ACC112 (cell line): ENCODE measurements around the gene ENDOG.
"Not testable (repeated sequence)": the region's sequence is repeated elsewhere in the genome, so short reads cannot be mapped to it uniquely, and the experiment has no call there.

Experiments used
- H2AFZ ChIP-seq: fragments of 200-600 bp; sonication (generic); one replicate; pipeline ENCODE4 v1.6.0; 2017; ENCODE audit warnings: antibody characterized with exemption, low read length; ENCODE audit not compliant: unreplicated experiment
- H3K27ac ChIP-seq: fragments of 200-600 bp; sonication (generic); 2 replicates; pipeline ENCODE4 v1.5.1; 2014; ENCODE audit warnings: low read depth, mild to moderate bottlenecking, antibody characterized with exemption, low read length, moderate library complexity
- H3K27me3 ChIP-seq: fragments of 200-600 bp; sonication (generic); 2 replicates; pipeline ENCODE4 v1.6.1; 2014; ENCODE audit warnings: mild to moderate bottlenecking, antibody characterized with exemption, low read length, moderate library complexity, mixed read lengths; ENCODE audit not compliant: insufficient read depth
- H3K36me3 ChIP-seq: fragments of 200-600 bp; sonication (generic); 2 replicates; pipeline ENCODE4 v1.6.1; 2016; ENCODE audit warnings: mild to moderate bottlenecking, antibody characterized with exemption, low read length, moderate library complexity, mixed read lengths; ENCODE audit not compliant: insufficient read depth
- H3K4me1 ChIP-seq: fragments of 200-600 bp; sonication (generic); one replicate; pipeline ENCODE4 v1.6.1; 2016; ENCODE audit warnings: low read length, mixed read lengths; ENCODE audit not compliant: insufficient read depth, unreplicated experiment, control insufficient read depth
- H3K4me3 ChIP-seq: fragments of 200-600 bp; sonication (generic); 2 replicates; pipeline ENCODE4 v1.5.1; 2014; ENCODE audit warnings: mild to moderate bottlenecking, low read depth, low read length
- H3K79me2 ChIP-seq: fragments of 200-600 bp; sonication (generic); one replicate; pipeline ENCODE4 v1.6.0; 2016; ENCODE audit warnings: low read length; ENCODE audit not compliant: control insufficient read depth, unreplicated experiment, insufficient read depth

Gene ENDOG

GRCh38 chr9:128818099-128818838, at the start of gene ENDOG:
TSS of gene ENDOG (plus strand) at chr9:128818500. CDS start at chr9:128818685, 185 bp downstream.
- H3K79me2 ChIP-seq = peaks cover 3% of the 10 kb centered on the region
- H3K4me1 ChIP-seq = peaks cover 5% of the 10 kb centered on the region
- peak within 1 kb of the TSS; percentile 94 for H3K4me3 ChIP-seq
- no peaks in the 10 kb centered on the region for H3K27me3 ChIP-seq
- no peak within 1 kb of the TSS; the same call in 1 of the 2 replicates for H3K27ac ChIP-seq
- H2AFZ ChIP-seq = peak within 1 kb of the TSS; percentile 89
- H3K36me3 ChIP-seq = no peaks in the 10 kb centered on the region

- Histone ChIP-seq H3K4me3 (no peak overlapping the region), H3K4me1 (peaks cover 8% of the 10 kb centered on the region), H3K27ac (no peak overlapping the region), H2AFZ (no peak overlapping the region), H3K79me2 (peaks cover 14% of the 10 kb centered on the region), H3K27me3 (no peaks in the 10 kb centered on the region), H3K36me3 (no peaks in the 10 kb centered on the region)
These were observed 49.7 kb upstream of the ENDOG start for GRCh38 chr9:128768606-128769005.

- H2AFZ ChIP-seq = peak overlapping the region; percentile 90
- H3K79me2 ChIP-seq = peaks cover 14% of the 10 kb centered on the region
- H3K27ac ChIP-seq = peak overlapping the region; percentile 33; the same call in 1 of the 2 replicates
- H3K4me1 ChIP-seq = peaks cover 8% of the 10 kb centered on the region
- peak overlapping the region; percentile 82 for H3K4me3 ChIP-seq
- no peaks in the 10 kb centered on the region for H3K36me3 ChIP-seq
- no peaks in the 10 kb centered on the region for H3K27me3 ChIP-seq
These were observed 47.8 kb upstream of the ENDOG start for GRCh38 chr9:128770286-128771030.

GRCh38 chr9:128771094-128771721, 47.1 kb upstream of the ENDOG start:
- H3K4me3 ChIP-seq = peak overlapping the region; percentile 82
- H3K4me1 ChIP-seq = peaks cover 8% of the 10 kb centered on the region
- H3K79me2 ChIP-seq = peaks cover 14% of the 10 kb centered on the region
- no peaks in the 10 kb centered on the region for H3K27me3 ChIP-seq
- no peaks in the 10 kb centered on the region for H3K36me3 ChIP-seq
- H2AFZ ChIP-seq = peak overlapping the region; percentile 90
- peak overlapping the region; percentile 33 for H3K27ac ChIP-seq

- peak within 1 kb of the TSS; percentile 100 for H2AFZ ChIP-seq
- H3K27me3 ChIP-seq = no peaks in the 10 kb centered on the region
- peaks cover 14% of the 10 kb centered on the region for H3K79me2 ChIP-seq
- peak within 1 kb of the TSS; percentile 68 for H3K27ac ChIP-seq
- peak within 1 kb of the TSS; percentile 82 for H3K4me3 ChIP-seq
- H3K4me1 ChIP-seq = peaks cover 8% of the 10 kb centered on the region
- H3K36me3 ChIP-seq = no peaks in the 10 kb centered on the region
These were observed 46.4 kb upstream of the ENDOG start, which contains the start of gene ZER1 for GRCh38 chr9:128771745-128772519. TSS of gene ZER1 (minus strand) at chr9:128771927. CDS start at chr9:128755565, 16,362 bp downstream.

- no peak overlapping the region for H3K4me3 ChIP-seq
- no peak overlapping the region for H2AFZ ChIP-seq
- H3K27me3 ChIP-seq = no peaks in the 10 kb centered on the region
- peaks cover 14% of the 10 kb centered on the region for H3K79me2 ChIP-seq
- peaks cover 8% of the 10 kb centered on the region for H3K4me1 ChIP-seq
- no peaks in the 10 kb centered on the region for H3K36me3 ChIP-seq
- H3K27ac ChIP-seq = no peak overlapping the region
These were observed 45.3 kb upstream of the ENDOG start for GRCh38 chr9:128773049-128773448.

- no peak overlapping the region for H2AFZ ChIP-seq
- H3K4me1 ChIP-seq = peaks cover 8% of the 10 kb centered on the region
- H3K79me2 ChIP-seq = peaks cover 9% of the 10 kb centered on the region
- H3K27me3 ChIP-seq = no peaks in the 10 kb centered on the region
- H3K36me3 ChIP-seq = no peaks in the 10 kb centered on the region
- no peak overlapping the region for H3K4me3 ChIP-seq
- no peak overlapping the region for H3K27ac ChIP-seq
These were observed 43.5 kb upstream of the ENDOG start for GRCh38 chr9:128774804-128775203.

- H3K79me2 ChIP-seq, H3K4me1 ChIP-seq: not testable (repeated sequence)
These were observed 38.2 kb upstream of the ENDOG start for GRCh38 chr9:128780093-128780492.

GRCh38 chr9:128781187-128782070, 36.9 kb upstream of the ENDOG start:
- Histone ChIP-seq H3K79me2 (no peaks in the 10 kb centered on the region), H3K4me3 (no peak overlapping the region), H3K27ac (no peak overlapping the region), H3K36me3 (no peaks in the 10 kb centered on the region), H3K27me3 (no peaks in the 10 kb centered on the region), H3K4me1 (no peaks in the 10 kb centered on the region), H2AFZ (no peak overlapping the region)

More at GRCh38 chr9:128780093-128780492, 38.2 kb upstream of the ENDOG start:
- not testable (repeated sequence) for H3K27ac ChIP-seq, H3K4me3 ChIP-seq, H3K27me3 ChIP-seq, H2AFZ ChIP-seq, H3K36me3 ChIP-seq
